B cell (primary cell): Measurements from ENCODE around the gene RAB43. TPM values are rescaled to one million over a fixed set of nuclear protein-coding genes. Genes with fewer than 3 reads are reported as not detected.

Source experiments
- ATAC-seq: fragments of 200-7000 bp; cut with Tn5 transposase; one replicate; pipeline ENCODE4 v1.10.0; 2021; ENCODE audit warnings: low read depth, mild to moderate bottlenecking, moderate number of reproducible peaks, moderate library complexity
- CTCF ChIA-PET: fragments of 350-600 bp; sonication (Branson Sonifier 250); formaldehyde crosslinking; loops from one replicate; lab custom pipeline; 2021; ENCODE audit warnings: antibody characterized with exemption, inconsistent platforms; lab: Charles Lee
- POLR2A ChIA-PET: fragments of 350-600 bp; sonication (Branson Sonifier 250); formaldehyde crosslinking; loops from one replicate; lab custom pipeline; 2021; ENCODE audit warnings: antibody characterized with exemption; lab: Charles Lee
- DNase-seq: peaks from one replicate; pipeline ENCODE4 v3.0.0; 2013
- H2AFZ ChIP-seq: 2 replicates; pipeline ENCODE4 v1.6.1; 2012; ENCODE audit warnings: mild to moderate bottlenecking, low read depth, low read length; ENCODE audit not compliant: insufficient read depth, poor library complexity, severe bottlenecking
- H3K27ac ChIP-seq, 2 donors: 1 replicate in 1 of 2; 2 replicates in 1 of 2; pipeline ENCODE4 v1.5.1; 2012 to 2013; ENCODE audit warnings: low read length in 2 of 2, mild to moderate bottlenecking in 2 of 2, moderate library complexity in 1 of 2
- H3K27me3 ChIP-seq, 4 experiments: fragments of 200-600 bp in 1 of 4; sonication (generic) in 1 of 4; replicated peaks in 1 of 4; 1 replicate in 2 of 4; 2 replicates in 2 of 4; pipeline versions ENCODE4 v1.6.1 to v1.7.0; 2013 to 2016; ENCODE audit warnings: low read length in 3 of 4, mild to moderate bottlenecking in 2 of 4, mixed read lengths in 1 of 4, moderate library complexity in 1 of 4; ENCODE audit not compliant: insufficient read depth in 4 of 4, control insufficient read depth in 3 of 4; ENCODE audit errors: control extremely low read depth in 1 of 4
- H3K36me3 ChIP-seq, 2 experiments: replicated peaks in 1 of 2; 1 replicate in 1 of 2; 2 replicates in 1 of 2; pipeline versions ENCODE4 v1.6.1 to v1.7.1; 2013; ENCODE audit warnings: low read length in 1 of 2; ENCODE audit not compliant: insufficient read depth in 2 of 2, control insufficient read depth in 1 of 2; ENCODE audit errors: control extremely low read depth in 1 of 2, extremely low read depth in 1 of 2
- H3K4me1 ChIP-seq, 2 donors: fragments of 200-600 bp in 1 of 2; sonication (generic) in 1 of 2; 1 replicate in 1 of 2; 2 replicates in 1 of 2; pipeline versions ENCODE4 v1.5.1 to v1.6.1; 2013 to 2017; ENCODE audit warnings: low read length in 2 of 2; ENCODE audit not compliant: control insufficient read depth in 2 of 2, insufficient read depth in 2 of 2
- H3K4me2 ChIP-seq: replicated peaks from 2 replicates; pipeline ENCODE3; 2012; ENCODE audit warnings: mild to moderate bottlenecking, low read depth, low read length; ENCODE audit not compliant: poor library complexity, severe bottlenecking
- H3K4me3 ChIP-seq, 5 experiments: fragments of 200-600 bp in 1 of 5; sonication (generic) in 1 of 5; 1 replicate in 3 of 5; 2 replicates in 2 of 5; pipeline versions ENCODE4 v1.5.1 to v1.7.0; 2011 to 2016; ENCODE audit warnings: low read length in 4 of 5, mild to moderate bottlenecking in 4 of 5, low read depth in 2 of 5, control low read depth in 1 of 5, moderate library complexity in 1 of 5; ENCODE audit not compliant: insufficient read depth in 1 of 5; ENCODE audit errors: control extremely low read depth in 1 of 5, extremely low read depth in 1 of 5
- H3K79me2 ChIP-seq: fragments of 200-600 bp; sonication (generic); one replicate; pipeline ENCODE4 v1.6.0; 2016; ENCODE audit warnings: low read length; ENCODE audit not compliant: control insufficient read depth, insufficient read depth
- H3K9ac ChIP-seq: fragments of 200-600 bp; sonication (generic); 2 replicates; pipeline ENCODE4 v1.6.1; 2017; ENCODE audit warnings: mild to moderate bottlenecking, low read length, moderate library complexity
- H3K9me3 ChIP-seq, 3 donors: one replicate each; pipeline versions ENCODE4 v1.6.1 to v1.7.1; 2013; ENCODE audit warnings: low read length in 2 of 3; ENCODE audit not compliant: control insufficient read depth in 2 of 3, insufficient read depth in 1 of 3; ENCODE audit errors: control extremely low read depth in 1 of 3
- H4K20me1 ChIP-seq: 2 replicates; pipeline ENCODE4 v1.6.0; 2012; ENCODE audit warnings: mild to moderate bottlenecking, low read length; ENCODE audit not compliant: insufficient read depth, control insufficient read depth, poor library complexity, severe bottlenecking
- H3K27ac Mint-ChIP-seq: one replicate; pipeline ENCODE4 v1.8.0; 2021; ENCODE audit warnings: mixed read lengths
- H3K27me3 Mint-ChIP-seq: one replicate; pipeline ENCODE4 v1.8.0; 2021; ENCODE audit warnings: mixed read lengths
- H3K4me1 Mint-ChIP-seq: one replicate; pipeline ENCODE4 v1.8.0; 2021; ENCODE audit warnings: mixed read lengths
- H3K4me3 Mint-ChIP-seq: one replicate; pipeline ENCODE4 v1.8.0; 2021; ENCODE audit warnings: mixed read lengths
- H3K9me3 Mint-ChIP-seq: one replicate; pipeline ENCODE4 v1.8.0; 2022; ENCODE audit warnings: mixed read lengths; ENCODE audit not compliant: insufficient read depth
- EZH2 ChIP-seq: IDR thresholded peaks from 2 replicates; pipeline ENCODE4 v1.6.1; 2012; ENCODE audit warnings: borderline replicate concordance, low read depth, mild to moderate bottlenecking, moderate library complexity, low read length; ENCODE audit not compliant: insufficient read depth, poor library complexity, severe bottlenecking
- WGBS: methylation state at CpG from one replicate; pipeline ENCODE4 v1.1.5; 2013; ENCODE audit warnings: missing lambda C conversion rate; ENCODE audit not compliant: insufficient coverage; 5-methylcytosine and 5-hydroxymethylcytosine counted together
- intact Hi-C: fragments of 100-400 bp; cut with micrococcal nuclease; formaldehyde crosslinking; loops from one replicate; pipeline ENCODE4 v1.10.0; 2022
- polyA plus RNA-seq: library from polyadenylated mRNA; depleted of rRNA; stranded (reverse); fragments of >200 nt; gene quantifications from 2 replicates; pipeline ENCODE4 v1.2.3, GENCODE V29; 2012
- total RNA-seq, 2 donors: library from RNA; stranded (reverse); fragments of 120-200 nt in 1 of 2; gene quantifications; 1 replicate in 1 of 2; 2 replicates in 1 of 2; pipeline versions ENCODE4 v1.2.3 to v1.2.4, GENCODE V29; 2013 to 2022
- TF ChIP-seq, protein P1 (sequence below): fragments of 200-600 bp; IDR thresholded peaks from one replicate; pipeline ENCODE4 v1.8.0; 2022; ENCODE audit warnings: antibody characterized with exemption, mild to moderate bottlenecking

RAB43 gene
- total and polyA plus RNA-seq, 2 donors (not counting 1 experiment from before 2014, with no cell fraction given), result 7.6 to 14.3 TPM

DNA sequence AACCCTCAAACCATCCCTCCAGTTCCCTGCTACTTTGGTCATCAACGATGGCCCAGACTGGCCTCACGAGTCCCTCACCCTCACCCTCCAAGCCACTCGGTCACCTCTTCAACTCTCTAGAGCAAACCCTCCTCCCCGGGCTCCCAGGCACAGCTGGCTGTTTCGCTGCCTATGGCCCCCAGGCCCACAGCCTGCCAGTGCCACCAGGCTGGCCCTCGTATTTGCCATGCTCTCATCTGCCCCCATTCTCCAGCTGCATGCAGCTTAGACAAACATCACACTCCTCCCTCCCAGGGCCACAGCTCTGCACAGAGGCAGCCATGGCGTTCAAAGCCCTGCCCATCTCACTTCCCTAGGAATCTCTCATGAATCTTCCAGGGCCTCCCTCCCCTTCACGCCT, 13.8 kb downstream of the RAB43 start:
- peaks cover 87% of the 10 kb centered on the region for H3K79me2 ChIP-seq
- Mint-ChIP-seq H3K4me1 (no peaks in the 10 kb centered on the region), H3K27me3 (no peaks in the 10 kb centered on the region), H3K27ac (no peak overlapping the region), H3K4me3 (no peak overlapping the region), H3K9me3 (no peaks in the 10 kb centered on the region)
- no peaks in the 10 kb centered on the region for H3K4me1 ChIP-seq
- no peaks in the 10 kb centered on the region for H3K9me3 ChIP-seq
- ChIA-PET CTCF (no interaction called here), POLR2A (no interaction called here)
- no peak overlapping the region for H3K4me2 ChIP-seq
- intact Hi-C loops, result no loop called here
- TF ChIP-seq, protein P1, sequence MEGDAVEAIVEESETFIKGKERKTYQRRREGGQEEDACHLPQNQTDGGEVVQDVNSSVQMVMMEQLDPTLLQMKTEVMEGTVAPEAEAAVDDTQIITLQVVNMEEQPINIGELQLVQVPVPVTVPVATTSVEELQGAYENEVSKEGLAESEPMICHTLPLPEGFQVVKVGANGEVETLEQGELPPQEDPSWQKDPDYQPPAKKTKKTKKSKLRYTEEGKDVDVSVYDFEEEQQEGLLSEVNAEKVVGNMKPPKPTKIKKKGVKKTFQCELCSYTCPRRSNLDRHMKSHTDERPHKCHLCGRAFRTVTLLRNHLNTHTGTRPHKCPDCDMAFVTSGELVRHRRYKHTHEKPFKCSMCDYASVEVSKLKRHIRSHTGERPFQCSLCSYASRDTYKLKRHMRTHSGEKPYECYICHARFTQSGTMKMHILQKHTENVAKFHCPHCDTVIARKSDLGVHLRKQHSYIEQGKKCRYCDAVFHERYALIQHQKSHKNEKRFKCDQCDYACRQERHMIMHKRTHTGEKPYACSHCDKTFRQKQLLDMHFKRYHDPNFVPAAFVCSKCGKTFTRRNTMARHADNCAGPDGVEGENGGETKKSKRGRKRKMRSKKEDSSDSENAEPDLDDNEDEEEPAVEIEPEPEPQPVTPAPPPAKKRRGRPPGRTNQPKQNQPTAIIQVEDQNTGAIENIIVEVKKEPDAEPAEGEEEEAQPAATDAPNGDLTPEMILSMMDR, result no peak
- TF ChIP-seq EZH2, result no peak
- ATAC-seq (no peak), DNase-seq (no peak)
- H3K27ac ChIP-seq, result no peak overlapping the region
- H3K4me3 ChIP-seq, result no peak overlapping the region
- H3K9ac ChIP-seq, result no peak overlapping the region
- no peaks in the 10 kb centered on the region for H3K27me3 ChIP-seq
- peaks cover 0 to 20% of the 10 kb centered on the region in 2 experiments for H3K36me3 ChIP-seq
- no peak overlapping the region for H2AFZ ChIP-seq
- peaks cover 56% of the 10 kb centered on the region for H4K20me1 ChIP-seq
- WGBS, result 95% methylated on average over 8 of the region's 8 CpGs

DNA sequence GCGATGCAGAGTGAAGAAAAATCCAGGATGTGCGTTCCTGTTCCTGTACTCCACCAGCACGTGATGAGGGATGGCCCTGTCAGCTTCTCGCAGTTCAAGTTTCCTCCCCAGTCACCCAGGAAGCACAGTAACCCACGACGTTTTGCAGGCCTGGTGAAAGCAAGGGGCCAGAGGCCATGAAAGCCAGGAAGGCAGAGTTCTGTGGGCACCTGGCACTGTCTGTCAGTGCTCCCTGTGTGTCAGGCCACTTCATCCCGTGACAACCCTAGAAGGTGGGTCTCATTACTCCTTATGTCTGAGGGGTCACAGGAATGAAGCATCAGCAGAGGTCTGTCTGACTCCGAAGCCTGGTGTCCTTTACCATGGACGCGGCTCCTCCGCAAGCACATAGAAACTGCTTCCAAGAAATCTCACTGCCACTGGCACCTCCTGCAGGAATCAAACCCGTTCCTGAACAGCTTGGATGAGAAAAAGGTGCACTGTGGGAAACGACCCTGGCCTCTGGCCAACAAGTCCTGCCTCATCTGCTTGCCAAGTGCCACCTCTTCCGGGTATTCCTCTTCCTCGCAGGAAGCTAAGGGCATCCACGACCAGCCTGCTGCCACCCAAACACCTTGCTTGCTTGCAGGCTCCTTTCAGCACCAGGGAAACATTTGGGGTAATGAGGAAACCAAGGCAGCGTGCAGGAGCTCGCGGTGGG, 14.6 kb downstream of the RAB43 start:
- Histone ChIP-seq H3K4me1 (no peaks in the 10 kb centered on the region), H3K36me3 (peaks cover 0 to 20% of the 10 kb centered on the region in 2 experiments), H3K4me2 (no peak overlapping the region), H3K79me2 (peaks cover 85% of the 10 kb centered on the region), H3K9me3 (no peaks in the 10 kb centered on the region), H3K4me3 (no peak overlapping the region), H3K9ac (no peak overlapping the region), H2AFZ (no peak overlapping the region), H4K20me1 (peaks cover 53% of the 10 kb centered on the region), H3K27ac (no peak overlapping the region), H3K27me3 (no peaks in the 10 kb centered on the region)
- DNase-seq (no peak), ATAC-seq (no peak)
- WGBS, result 91% methylated on average over 17 of the region's 19 CpGs
- intact Hi-C loops, result no loop called here
- Mint-ChIP-seq H3K4me3 (no peak overlapping the region), H3K9me3 (no peaks in the 10 kb centered on the region), H3K27me3 (no peaks in the 10 kb centered on the region), H3K4me1 (no peaks in the 10 kb centered on the region), H3K27ac (no peak overlapping the region)
- no peak for TF ChIP-seq EZH2
- TF ChIP-seq, protein P1, result no peak
- CTCF ChIA-PET, result no interaction called here
- POLR2A ChIA-PET, result no interaction called here
